ENCODE measurements around the gene STXBP6.

DNA sequence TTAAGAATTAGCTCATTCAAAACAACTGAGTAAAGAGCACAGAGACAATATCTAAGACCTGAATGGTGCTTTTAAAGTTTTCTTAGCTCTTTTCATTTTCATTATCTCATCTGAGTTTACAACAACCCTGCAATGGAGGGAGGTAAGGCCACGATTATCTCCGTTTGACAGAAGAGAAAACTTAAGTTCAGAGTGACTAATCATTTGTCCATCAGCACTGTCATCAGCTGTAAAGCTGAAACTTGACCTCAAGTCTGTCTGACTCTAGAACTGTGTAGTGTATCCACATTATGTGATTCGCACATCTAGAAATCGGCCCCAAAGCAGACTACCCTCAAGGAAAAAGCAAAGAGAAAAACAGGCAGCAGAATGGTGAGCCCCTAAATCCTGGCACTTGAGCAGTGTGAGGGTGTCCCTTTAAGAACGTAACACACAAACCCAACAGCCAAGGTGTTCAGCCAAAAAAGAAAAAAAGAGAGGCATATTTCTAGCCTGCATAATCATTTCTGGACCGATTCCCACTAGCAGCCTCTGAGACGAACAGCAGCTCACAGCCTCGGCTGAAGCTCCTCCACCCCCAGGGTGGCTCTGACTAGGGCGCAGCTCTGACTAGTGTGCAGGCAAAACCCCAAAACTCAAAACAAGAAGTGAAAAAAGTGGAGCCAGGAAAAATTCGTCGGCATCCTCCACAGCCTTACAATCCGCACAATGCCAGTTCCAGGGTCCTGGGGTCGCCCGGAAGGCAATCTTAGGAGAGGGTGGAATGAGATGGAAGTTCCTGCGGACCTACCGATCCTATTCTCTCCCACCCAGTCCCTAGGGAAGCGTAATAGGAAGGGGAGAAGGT is 1.6 kb downstream of the STXBP6 start:
- TF ChIP-seq, protein P1, sequence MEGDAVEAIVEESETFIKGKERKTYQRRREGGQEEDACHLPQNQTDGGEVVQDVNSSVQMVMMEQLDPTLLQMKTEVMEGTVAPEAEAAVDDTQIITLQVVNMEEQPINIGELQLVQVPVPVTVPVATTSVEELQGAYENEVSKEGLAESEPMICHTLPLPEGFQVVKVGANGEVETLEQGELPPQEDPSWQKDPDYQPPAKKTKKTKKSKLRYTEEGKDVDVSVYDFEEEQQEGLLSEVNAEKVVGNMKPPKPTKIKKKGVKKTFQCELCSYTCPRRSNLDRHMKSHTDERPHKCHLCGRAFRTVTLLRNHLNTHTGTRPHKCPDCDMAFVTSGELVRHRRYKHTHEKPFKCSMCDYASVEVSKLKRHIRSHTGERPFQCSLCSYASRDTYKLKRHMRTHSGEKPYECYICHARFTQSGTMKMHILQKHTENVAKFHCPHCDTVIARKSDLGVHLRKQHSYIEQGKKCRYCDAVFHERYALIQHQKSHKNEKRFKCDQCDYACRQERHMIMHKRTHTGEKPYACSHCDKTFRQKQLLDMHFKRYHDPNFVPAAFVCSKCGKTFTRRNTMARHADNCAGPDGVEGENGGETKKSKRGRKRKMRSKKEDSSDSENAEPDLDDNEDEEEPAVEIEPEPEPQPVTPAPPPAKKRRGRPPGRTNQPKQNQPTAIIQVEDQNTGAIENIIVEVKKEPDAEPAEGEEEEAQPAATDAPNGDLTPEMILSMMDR (IDR thresholded peaks at IDR 0.05): no peak
- TF ChIP-seq, protein P2, sequence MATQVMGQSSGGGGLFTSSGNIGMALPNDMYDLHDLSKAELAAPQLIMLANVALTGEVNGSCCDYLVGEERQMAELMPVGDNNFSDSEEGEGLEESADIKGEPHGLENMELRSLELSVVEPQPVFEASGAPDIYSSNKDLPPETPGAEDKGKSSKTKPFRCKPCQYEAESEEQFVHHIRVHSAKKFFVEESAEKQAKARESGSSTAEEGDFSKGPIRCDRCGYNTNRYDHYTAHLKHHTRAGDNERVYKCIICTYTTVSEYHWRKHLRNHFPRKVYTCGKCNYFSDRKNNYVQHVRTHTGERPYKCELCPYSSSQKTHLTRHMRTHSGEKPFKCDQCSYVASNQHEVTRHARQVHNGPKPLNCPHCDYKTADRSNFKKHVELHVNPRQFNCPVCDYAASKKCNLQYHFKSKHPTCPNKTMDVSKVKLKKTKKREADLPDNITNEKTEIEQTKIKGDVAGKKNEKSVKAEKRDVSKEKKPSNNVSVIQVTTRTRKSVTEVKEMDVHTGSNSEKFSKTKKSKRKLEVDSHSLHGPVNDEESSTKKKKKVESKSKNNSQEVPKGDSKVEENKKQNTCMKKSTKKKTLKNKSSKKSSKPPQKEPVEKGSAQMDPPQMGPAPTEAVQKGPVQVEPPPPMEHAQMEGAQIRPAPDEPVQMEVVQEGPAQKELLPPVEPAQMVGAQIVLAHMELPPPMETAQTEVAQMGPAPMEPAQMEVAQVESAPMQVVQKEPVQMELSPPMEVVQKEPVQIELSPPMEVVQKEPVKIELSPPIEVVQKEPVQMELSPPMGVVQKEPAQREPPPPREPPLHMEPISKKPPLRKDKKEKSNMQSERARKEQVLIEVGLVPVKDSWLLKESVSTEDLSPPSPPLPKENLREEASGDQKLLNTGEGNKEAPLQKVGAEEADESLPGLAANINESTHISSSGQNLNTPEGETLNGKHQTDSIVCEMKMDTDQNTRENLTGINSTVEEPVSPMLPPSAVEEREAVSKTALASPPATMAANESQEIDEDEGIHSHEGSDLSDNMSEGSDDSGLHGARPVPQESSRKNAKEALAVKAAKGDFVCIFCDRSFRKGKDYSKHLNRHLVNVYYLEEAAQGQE (IDR thresholded peaks at IDR 0.05; ENCODE audit: insufficient read depth in 1 of 2, low read depth in 2 of 2, low read length in 1 of 2): no peak
- no peak for TF ChIP-seq POLR2AphosphoS5 (IDR thresholded peaks at IDR 0.05; ENCODE audit: low read depth, low read length)
